Activated CD8-positive, alpha-beta memory T cell treated with anti-CD3 and anti-CD28 coated beads for 1 hour (primary cell): ENCODE measurements around the gene DNAH3.
"Not testable (repeated sequence)": the region's sequence is repeated elsewhere in the genome, so short reads cannot be mapped to it uniquely, and the experiment has no call there.

ENCODE experiments used
- DNase-seq, 2 donors: peaks; one replicate each; pipeline ENCODE4 v3.0.0-alpha.2; 2020; ENCODE audit warnings: low read depth in 1 of 2; ENCODE audit errors: extremely low read depth in 1 of 2

DNAH3 gene

GRCh38 chr16:20948444-20948843 is 202.2 kb downstream of the DNAH3 start:
- no peak for DNase-seq

GRCh38 chr16:20946015-20946629 is 204.5 kb downstream of the DNAH3 start:
- no peak for DNase-seq

- DNase-seq: not testable (repeated sequence)
Measured at GRCh38 chr16:20945575-20945875, 205.1 kb downstream of the DNAH3 start.

GRCh38 chr16:20944861-20945574 is 205.6 kb downstream of the DNAH3 start:
- DNase-seq: no peak

GRCh38 chr16:20942256-20942655 is 208.4 kb downstream of the DNAH3 start:
- no peak for DNase-seq

- DNase-seq: no peak
Measured at GRCh38 chr16:20941636-20941926, 209.1 kb downstream of the DNAH3 start.

- no peak for DNase-seq
Measured at GRCh38 chr16:20940871-20941635, 209.6 kb downstream of the DNAH3 start.

- DNase-seq: no peak
Measured at GRCh38 chr16:20939611-20940010, 211.0 kb downstream of the DNAH3 start.

- DNase-seq: no peak
Measured at GRCh38 chr16:20938426-20938825, 212.2 kb downstream of the DNAH3 start.

GRCh38 chr16:20937736-20938135 is 212.9 kb downstream of the DNAH3 start:
- no peak for DNase-seq

GRCh38 chr16:20933589-20933988 is 217.1 kb downstream of the DNAH3 start:
- no peak for DNase-seq

- DNase-seq: no peak
Measured at GRCh38 chr16:20931066-20931600, 219.5 kb downstream of the DNAH3 start.

GRCh38 chr16:20930365-20930690 is 220.3 kb downstream of the DNAH3 start:
- DNase-seq: no peak

- DNase-seq: not testable (repeated sequence)
Measured at GRCh38 chr16:20929676-20930364, 220.8 kb downstream of the DNAH3 start.

GRCh38 chr16:20928774-20929411 is 221.8 kb downstream of the DNAH3 start:
- DNase-seq: no peak

GRCh38 chr16:20925751-20926150 is 224.9 kb downstream of the DNAH3 start:
- DNase-seq: no peak

GRCh38 chr16:20923876-20924275 is 226.8 kb downstream of the DNAH3 start:
- no peak for DNase-seq

- DNase-seq: no peak
Measured at GRCh38 chr16:20920799-20921198, 229.8 kb downstream of the DNAH3 start.

GRCh38 chr16:20920091-20920490 is 230.6 kb downstream of the DNAH3 start:
- no peak for DNase-seq

- no peak for DNase-seq
Measured at GRCh38 chr16:20918486-20919239, 232.0 kb downstream of the DNAH3 start.
